HG02678 (cell line): Measurements from ENCODE around the gene PHC2.
"Not testable (repeated sequence)": the region's sequence is repeated elsewhere in the genome, so short reads cannot be mapped to it uniquely, and the experiment has no call there.

Experiments
- ATAC-seq: cut with Tn5 transposase; IDR thresholded peaks from one replicate; pipeline ENCODE4 v1.9.1; 2021; ENCODE audit warnings: mild to moderate bottlenecking, moderate library complexity; ENCODE audit not compliant: unreplicated experiment

Gene PHC2

GRCh38 chr1:33297911-33298622 is 132.8 kb downstream of the PHC2 start:
- ATAC-seq = no peak

- ATAC-seq = no peak
These were observed 134.1 kb downstream of the PHC2 start for GRCh38 chr1:33296824-33297223.

DNA sequence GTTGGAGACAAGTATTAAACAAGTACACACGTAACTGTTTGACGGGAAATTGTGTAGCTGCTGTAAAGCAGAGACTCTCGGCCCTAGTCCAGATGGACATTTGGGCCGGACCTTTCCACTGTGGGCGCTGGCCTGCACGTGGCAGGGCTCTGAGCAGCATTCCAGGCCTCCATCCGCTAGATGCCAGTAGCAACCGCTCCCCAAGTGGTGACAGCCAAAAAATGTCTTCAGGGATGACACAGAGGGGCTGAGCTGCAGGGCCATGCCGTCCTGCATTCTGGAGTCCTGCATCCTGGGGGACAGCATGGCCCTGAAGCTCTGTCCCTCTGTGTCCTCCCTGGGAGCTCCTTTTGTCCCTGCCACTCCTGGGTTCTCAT is 134.8 kb downstream of the PHC2 start:
- ATAC-seq = no peak

DNA sequence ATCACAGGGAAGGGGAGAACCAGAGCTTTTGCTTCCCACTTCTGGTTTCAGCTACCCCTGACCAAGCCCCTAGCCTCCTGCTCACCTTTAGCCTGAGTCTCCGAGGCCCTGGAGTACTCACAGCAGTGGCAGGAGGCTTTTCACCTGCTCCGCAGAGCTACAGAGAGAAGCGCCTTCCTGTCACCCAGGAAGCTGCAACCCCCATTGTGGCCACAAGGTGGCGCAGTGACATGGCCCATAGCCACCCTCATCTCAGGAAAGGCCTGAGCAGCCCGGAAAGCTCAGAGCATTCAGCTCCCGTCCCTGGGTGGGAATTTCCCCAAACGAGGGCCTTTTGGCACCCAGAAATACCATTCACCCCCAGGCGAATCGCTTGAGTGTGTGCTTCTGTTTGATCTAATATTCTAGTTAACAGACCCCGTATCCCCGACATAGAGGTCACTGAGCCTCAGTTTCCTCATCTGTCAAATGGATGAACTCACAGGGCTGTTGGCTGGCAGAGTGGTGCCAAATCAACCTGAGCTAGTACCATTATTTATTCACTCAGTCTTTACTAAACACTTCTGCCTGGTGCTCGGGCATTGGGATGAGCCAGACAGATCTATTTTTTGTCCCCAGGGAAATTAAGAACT is 135.3 kb downstream of the PHC2 start:
- peak; percentile 59 for ATAC-seq

GRCh38 chr1:33295023-33295422 is 135.9 kb downstream of the PHC2 start:
- ATAC-seq = no peak

GRCh38 chr1:33294071-33295010 is 136.6 kb downstream of the PHC2 start:
- ATAC-seq = no peak

- ATAC-seq = no peak
These were observed 138.1 kb downstream of the PHC2 start for GRCh38 chr1:33292726-33293340.

DNA sequence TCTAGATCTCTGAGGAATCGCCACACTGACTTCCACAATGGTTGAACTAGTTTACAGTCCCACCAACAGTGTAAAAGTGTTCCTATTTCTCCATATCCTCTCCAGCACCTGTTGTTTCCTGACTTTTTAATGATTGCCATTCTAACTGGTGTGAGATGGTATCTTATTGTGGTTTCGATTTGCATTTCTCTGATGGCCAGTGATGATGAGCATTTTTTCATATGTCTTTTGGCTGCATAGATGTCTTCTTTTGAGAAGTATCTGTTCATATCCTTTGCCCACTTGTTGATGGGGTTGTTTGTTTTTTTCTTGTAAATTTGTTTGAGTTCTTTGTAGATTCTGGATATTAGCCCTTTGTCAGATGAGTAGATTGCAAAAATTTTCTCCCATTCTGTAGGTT is 140.3 kb downstream of the PHC2 start:
- not testable (repeated sequence) for ATAC-seq

GRCh38 chr1:33289858-33290154 is 141.1 kb downstream of the PHC2 start:
- no peak for ATAC-seq

- ATAC-seq = no peak
These were observed 141.7 kb downstream of the PHC2 start for GRCh38 chr1:33288976-33289857.

GRCh38 chr1:33287317-33287716 is 143.6 kb downstream of the PHC2 start:
- ATAC-seq = no peak

DNA sequence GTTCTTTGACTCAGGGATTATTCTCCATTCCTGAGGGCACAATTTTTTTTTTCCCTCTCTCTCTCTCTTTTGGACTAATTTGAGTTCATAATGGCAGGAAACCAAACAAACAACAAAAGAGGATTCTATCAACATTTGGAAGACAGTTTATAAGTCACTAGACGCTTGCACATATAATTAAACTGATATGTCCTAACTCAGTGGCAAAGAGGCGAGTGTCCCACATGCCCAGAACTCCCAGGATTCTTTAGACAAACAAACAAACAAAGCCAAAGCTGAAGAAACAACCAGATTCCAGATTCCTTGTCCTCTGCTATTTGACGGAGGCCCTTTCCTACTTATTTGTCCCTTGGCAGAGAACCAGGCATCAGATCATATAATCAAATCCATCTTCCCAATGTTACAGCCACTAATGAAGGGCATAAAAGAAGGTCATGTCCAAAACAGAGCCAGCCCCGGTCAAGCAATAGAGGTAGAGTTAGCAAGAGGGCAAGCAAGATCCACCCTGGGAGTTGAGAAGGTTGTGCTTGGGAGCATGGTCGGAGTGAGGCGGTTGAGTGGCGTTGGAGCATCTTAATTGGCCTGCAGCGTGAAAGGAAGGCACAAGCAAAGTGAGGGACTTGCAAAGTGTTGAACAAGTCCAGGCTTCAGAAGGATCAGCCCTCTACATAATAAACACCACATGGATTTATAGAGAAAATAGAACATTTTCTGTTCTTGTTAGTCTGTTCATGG is 144.3 kb downstream of the PHC2 start:
- no peak for ATAC-seq

DNA sequence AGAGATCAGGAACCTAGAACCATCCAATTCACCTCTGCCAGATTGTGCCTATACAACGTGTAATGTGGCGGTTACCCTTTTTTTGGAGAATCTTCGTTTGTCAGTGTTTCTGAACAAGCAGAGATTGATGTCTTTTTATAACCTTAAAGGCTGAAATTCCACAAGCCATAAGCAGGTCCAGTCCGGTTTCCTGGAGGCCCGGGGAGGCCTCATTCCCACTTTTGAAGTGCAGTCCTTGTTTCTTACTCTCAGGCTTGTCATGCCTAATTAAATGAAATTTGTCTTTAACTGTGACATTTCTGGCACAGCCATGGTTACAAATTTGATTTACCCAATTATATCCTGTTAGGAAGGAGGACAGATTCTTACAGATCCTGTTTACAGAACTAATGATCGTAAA is 146.8 kb downstream of the PHC2 start:
- ATAC-seq = no peak

GRCh38 chr1:33282791-33283190 is 148.1 kb downstream of the PHC2 start:
- ATAC-seq = no peak

- no peak for ATAC-seq
These were observed 149.2 kb downstream of the PHC2 start for GRCh38 chr1:33281554-33282303.

- no peak for ATAC-seq
These were observed 150.7 kb downstream of the PHC2 start for GRCh38 chr1:33280091-33280661.

DNA sequence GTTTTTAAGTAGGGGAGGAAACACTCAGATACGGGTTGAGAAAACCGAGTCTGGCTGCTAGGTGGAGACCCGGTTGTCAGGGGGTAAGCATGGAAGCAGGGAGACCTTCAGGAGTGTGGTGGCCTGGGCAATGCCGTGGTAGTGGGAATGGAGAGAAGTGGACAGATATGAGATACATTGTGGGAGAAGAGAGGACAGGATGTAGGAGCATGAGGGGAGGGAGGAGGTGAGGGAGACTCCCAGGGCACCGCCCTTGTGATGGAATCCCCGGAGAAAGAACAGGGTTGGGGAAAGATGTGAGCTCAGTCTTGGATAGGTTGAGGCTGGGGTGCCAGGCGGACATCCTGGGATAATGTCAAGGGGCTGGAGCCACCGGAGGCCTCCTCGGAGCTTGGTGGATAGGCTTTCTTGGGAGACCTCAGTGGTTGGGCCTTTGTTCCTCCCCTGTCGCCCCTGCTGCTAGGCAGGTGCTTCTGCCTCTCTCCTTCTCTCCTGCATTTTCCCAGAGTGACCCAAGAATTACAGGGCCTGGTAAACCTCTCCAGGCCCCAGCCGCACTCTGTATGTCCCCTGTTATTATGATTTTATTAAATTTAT is 153.3 kb downstream of the PHC2 start:
- ATAC-seq = no peak

- no peak for ATAC-seq
These were observed 154.2 kb downstream of the PHC2 start for GRCh38 chr1:33276573-33277298.
